Measurements from ENCODE around the gene OR4F15.

Gene OR4F15

GRCh38 chr15:101811902-101812301 is at the start of gene OR4F15:
Gene OR4F15 (plus strand): TSS chr15:101812202. CDS start chr15:101818187, 5,985 bp downstream.
- TF ChIP-seq CEBPB (IDR thresholded peaks at IDR 0.05) (no peak), REST (IDR thresholded peaks at IDR 0.05; ENCODE audit: low read depth) (no peak), FOXM1 (IDR thresholded peaks at IDR 0.05; ENCODE audit: borderline replicate concordance, low read depth) (no peak), MAX (IDR thresholded peaks at IDR 0.05) (no peak), NFIC (IDR thresholded peaks at IDR 0.05) (no peak)

GRCh38 chr15:101765772-101766456 is 46.1 kb upstream of the OR4F15 start:
- TF ChIP-seq RAD21 (IDR thresholded peaks at IDR 0.05; ENCODE audit: low read depth) (no peak), CREB1 (IDR thresholded peaks at IDR 0.05; ENCODE audit: low read depth) (no peak), MAX (IDR thresholded peaks at IDR 0.05) (no peak)

GRCh38 chr15:101772921-101773320 is 39.1 kb upstream of the OR4F15 start:
- TF ChIP-seq USF1 (IDR thresholded peaks at IDR 0.05): no peak
- TF ChIP-seq REST (IDR thresholded peaks at IDR 0.05; ENCODE audit: low read depth): no peak
- TF ChIP-seq CEBPB (IDR thresholded peaks at IDR 0.05): no peak
- no peak for TF ChIP-seq TEAD4 (IDR thresholded peaks at IDR 0.05)
- TF ChIP-seq ZBTB7A (IDR thresholded peaks at IDR 0.05; ENCODE audit: low read depth): no peak
- no peak for TF ChIP-seq CREB1 (IDR thresholded peaks at IDR 0.05; ENCODE audit: low read depth)
- TF ChIP-seq YY1 (IDR thresholded peaks at IDR 0.05; ENCODE audit: low read depth): no peak
- no peak for TF ChIP-seq EGR1 (IDR thresholded peaks at IDR 0.05)
- no peak for TF ChIP-seq NFIC (IDR thresholded peaks at IDR 0.05)
- TF ChIP-seq EP300 (IDR thresholded peaks at IDR 0.05; ENCODE audit: borderline replicate concordance): no peak
- no peak for TF ChIP-seq MAX (IDR thresholded peaks at IDR 0.05)
- no peak for TF ChIP-seq RAD21 (IDR thresholded peaks at IDR 0.05; ENCODE audit: low read depth)
- TF ChIP-seq FOXM1 (IDR thresholded peaks at IDR 0.05; ENCODE audit: borderline replicate concordance, low read depth): no peak
- no peak for TF ChIP-seq TAF1 (IDR thresholded peaks at IDR 0.05; ENCODE audit: low read depth)
- no peak for TF ChIP-seq TCF12 (IDR thresholded peaks at IDR 0.05; ENCODE audit: low read depth)

- TF ChIP-seq TAF1 (IDR thresholded peaks at IDR 0.05; ENCODE audit: low read depth) (no peak), USF1 (IDR thresholded peaks at IDR 0.05) (no peak), REST (IDR thresholded peaks at IDR 0.05; ENCODE audit: low read depth) (no peak), NFIC (IDR thresholded peaks at IDR 0.05) (no peak), RAD21 (IDR thresholded peaks at IDR 0.05; ENCODE audit: low read depth) (peak; percentile 49), ZBTB7A (IDR thresholded peaks at IDR 0.05; ENCODE audit: low read depth) (no peak)
Observed at GRCh38 chr15:101773496-101774100, 38.4 kb upstream of the OR4F15 start.
